Measurements from ENCODE around the gene EPX.

- TF ChIP-seq CTCF (conservative IDR thresholded peaks at IDR 0.05 in 1 of 2, IDR thresholded peaks at IDR 0.05 in 1 of 2; ENCODE audit: extremely low read depth in 1 of 2, insufficient read depth in 1 of 2, low read depth in 1 of 2, low read length in 2 of 2): no peak
- TF ChIP-seq EZH2 (IDR thresholded peaks at IDR 0.05; ENCODE audit: borderline replicate concordance, low read length): no peak
Measured at GRCh38 chr17:58153671-58154070, 38.9 kb upstream of the EPX start.
